HG02798 (cell line): Measurements from ENCODE around the gene RFX4.

Experiments used
- ATAC-seq: cut with Tn5 transposase; IDR thresholded peaks from one replicate; pipeline ENCODE4 v1.9.1; 2021; ENCODE audit warnings: mild to moderate bottlenecking; ENCODE audit not compliant: unreplicated experiment, poor library complexity

Gene RFX4

GRCh38 chr12:106790020-106790419 is 207.2 kb downstream of the RFX4 start:
- ATAC-seq = no peak

GRCh38 chr12:106791531-106791930 is 208.7 kb downstream of the RFX4 start:
- no peak for ATAC-seq

- no peak for ATAC-seq
These were observed 211.6 kb downstream of the RFX4 start for GRCh38 chr12:106794369-106794768.

GRCh38 chr12:106801167-106801708 is 218.4 kb downstream of the RFX4 start:
- ATAC-seq = no peak

- ATAC-seq = no peak
These were observed 219.2 kb downstream of the RFX4 start for GRCh38 chr12:106801830-106802533.

GRCh38 chr12:106804668-106805067 is 221.9 kb downstream of the RFX4 start:
- no peak for ATAC-seq
